ENCODE results near the gene VPS37B. TPM values are rescaled to one million over a fixed set of nuclear protein-coding genes. Genes with fewer than 3 reads are reported as not detected.

VPS37B gene
- total RNA-seq, 1 experiment from 2014 or later: 104 TPM

DNA sequence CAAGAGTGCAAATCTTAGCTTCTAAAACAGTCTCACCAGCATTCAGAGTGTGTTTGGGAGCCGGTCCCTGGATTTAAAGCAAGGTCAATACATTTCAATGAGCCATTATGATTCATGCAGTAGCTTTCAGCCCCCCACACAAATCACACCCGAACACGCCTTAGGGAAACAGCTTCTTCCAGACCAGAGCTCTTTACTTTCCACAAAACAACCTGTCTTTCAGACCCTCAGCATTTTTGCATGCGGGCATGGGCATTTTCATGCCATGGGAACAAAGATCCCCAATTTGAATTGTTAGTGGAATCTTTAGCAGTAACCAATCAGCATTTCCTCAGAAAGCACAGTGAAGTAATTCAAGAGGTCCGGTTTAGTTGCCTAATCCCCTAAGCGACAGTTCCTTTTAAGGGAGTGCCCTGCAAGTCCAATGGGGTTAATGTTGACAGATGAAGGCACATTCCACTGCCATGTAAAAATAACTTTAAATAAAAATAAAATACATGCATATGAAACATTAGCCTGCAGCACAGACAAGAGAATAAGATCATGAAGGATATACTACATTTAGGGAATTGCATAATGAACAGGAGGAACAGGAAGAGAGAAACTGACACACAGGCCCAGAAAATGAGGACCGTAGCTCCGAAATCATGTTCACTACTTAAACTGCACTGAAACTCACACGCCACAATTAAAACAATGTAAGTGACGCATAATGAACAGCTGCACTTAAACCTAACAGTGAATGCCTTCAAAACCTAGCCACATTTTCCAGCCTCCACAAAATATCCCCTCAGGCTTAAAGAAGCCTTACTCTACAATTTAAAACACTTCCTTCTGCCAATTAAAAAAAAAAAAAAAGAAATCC lies 4.0 kb downstream of the VPS37B start:
- no TSS peak for BruUV-seq (replicated peaks)
- Mint-ChIP-seq H3K4me1 (ENCODE audit: low read depth, unreplicated experiment) (peaks cover 67% of the 10 kb centered on the region), H3K4me3 (ENCODE audit: low read depth, unreplicated experiment) (peak overlapping the region; percentile 100), H3K36me3 (ENCODE audit: insufficient read depth, unreplicated experiment) (peaks cover 96% of the 10 kb centered on the region), H3K27ac (ENCODE audit: unreplicated experiment) (peak overlapping the region; percentile 98), H3K27me3 (ENCODE audit: unreplicated experiment) (no peaks in the 10 kb centered on the region), H3K9me3 (ENCODE audit: low read depth, unreplicated experiment) (peaks cover 3% of the 10 kb centered on the region)
- TF ChIP-seq, protein P1, sequence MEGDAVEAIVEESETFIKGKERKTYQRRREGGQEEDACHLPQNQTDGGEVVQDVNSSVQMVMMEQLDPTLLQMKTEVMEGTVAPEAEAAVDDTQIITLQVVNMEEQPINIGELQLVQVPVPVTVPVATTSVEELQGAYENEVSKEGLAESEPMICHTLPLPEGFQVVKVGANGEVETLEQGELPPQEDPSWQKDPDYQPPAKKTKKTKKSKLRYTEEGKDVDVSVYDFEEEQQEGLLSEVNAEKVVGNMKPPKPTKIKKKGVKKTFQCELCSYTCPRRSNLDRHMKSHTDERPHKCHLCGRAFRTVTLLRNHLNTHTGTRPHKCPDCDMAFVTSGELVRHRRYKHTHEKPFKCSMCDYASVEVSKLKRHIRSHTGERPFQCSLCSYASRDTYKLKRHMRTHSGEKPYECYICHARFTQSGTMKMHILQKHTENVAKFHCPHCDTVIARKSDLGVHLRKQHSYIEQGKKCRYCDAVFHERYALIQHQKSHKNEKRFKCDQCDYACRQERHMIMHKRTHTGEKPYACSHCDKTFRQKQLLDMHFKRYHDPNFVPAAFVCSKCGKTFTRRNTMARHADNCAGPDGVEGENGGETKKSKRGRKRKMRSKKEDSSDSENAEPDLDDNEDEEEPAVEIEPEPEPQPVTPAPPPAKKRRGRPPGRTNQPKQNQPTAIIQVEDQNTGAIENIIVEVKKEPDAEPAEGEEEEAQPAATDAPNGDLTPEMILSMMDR (IDR thresholded peaks at IDR 0.05; ENCODE audit: unreplicated experiment): no peak
- CTCF ChIA-PET: interaction anchor here (0.6 to 1.6 kb wide), 6 partner anchors 20 to 98 kb away, joined by 3 to 10 read pairs (median 5); no protein-coding TSS in a partner anchor
- peak; percentile 59 for DNase-seq
- intact Hi-C loops (cut with micrococcal nuclease; ENCODE audit: unreplicated experiment): no loop called here

- Mint-ChIP-seq H3K9me3 (ENCODE audit: low read depth, unreplicated experiment) (no peaks in the 10 kb centered on the region), H3K27me3 (ENCODE audit: unreplicated experiment) (no peaks in the 10 kb centered on the region), H3K4me3 (ENCODE audit: low read depth, unreplicated experiment) (peak overlapping the region; percentile 100), H3K36me3 (ENCODE audit: insufficient read depth, unreplicated experiment) (peaks cover 81% of the 10 kb centered on the region), H3K4me1 (ENCODE audit: low read depth, unreplicated experiment) (peaks cover 67% of the 10 kb centered on the region), H3K27ac (ENCODE audit: unreplicated experiment) (peak overlapping the region; percentile 98)
- intact Hi-C loops (cut with micrococcal nuclease; ENCODE audit: unreplicated experiment): loop anchor here (10.0 kb wide), 1 partner anchor 345 kb away; the partner anchor contains the start of genes MPHOSPH9 and MTRFR
- TF ChIP-seq, protein P1 (IDR thresholded peaks at IDR 0.05; ENCODE audit: unreplicated experiment): no peak
- CTCF ChIA-PET: interaction anchor here (1.0 to 3.4 kb wide), 4 partner anchors 17 to 60 kb away, joined by 3 to 16 read pairs (median 12); no protein-coding TSS in a partner anchor
- DNase-seq: no peak
- BruUV-seq (replicated peaks): no TSS peak
Measured at GRCh38 chr12:122889761-122890520, 6.0 kb downstream of the VPS37B start.

- H3K4me3 Mint-ChIP-seq (ENCODE audit: low read depth, unreplicated experiment): peak overlapping the region; percentile 100
- no TSS peak for BruUV-seq (replicated peaks)
- CTCF ChIA-PET: interaction anchor here (0.6 to 3.4 kb wide), 16 partner anchors 8 to 906 kb away, joined by 3 to 16 read pairs (median 4); partner anchors contain the start of gene OGFOD2
- peaks cover 77% of the 10 kb centered on the region for H3K36me3 Mint-ChIP-seq (ENCODE audit: insufficient read depth, unreplicated experiment)
- no peaks in the 10 kb centered on the region for H3K9me3 Mint-ChIP-seq (ENCODE audit: low read depth, unreplicated experiment)
- no peaks in the 10 kb centered on the region for H3K27me3 Mint-ChIP-seq (ENCODE audit: unreplicated experiment)
- DNase-seq: peak; percentile 91
- intact Hi-C loops (cut with micrococcal nuclease; ENCODE audit: unreplicated experiment): loop anchor here (10.0 kb wide), 1 partner anchor 347 kb away; the partner anchor contains the start of genes MPHOSPH9 and MTRFR
- TF ChIP-seq, protein P1 (IDR thresholded peaks at IDR 0.05; ENCODE audit: unreplicated experiment): no peak
- peak overlapping the region; percentile 98 for H3K27ac Mint-ChIP-seq (ENCODE audit: unreplicated experiment)
- peaks cover 81% of the 10 kb centered on the region for H3K4me1 Mint-ChIP-seq (ENCODE audit: low read depth, unreplicated experiment)
Measured at GRCh38 chr12:122888232-122888752, 7.6 kb downstream of the VPS37B start.

DNA sequence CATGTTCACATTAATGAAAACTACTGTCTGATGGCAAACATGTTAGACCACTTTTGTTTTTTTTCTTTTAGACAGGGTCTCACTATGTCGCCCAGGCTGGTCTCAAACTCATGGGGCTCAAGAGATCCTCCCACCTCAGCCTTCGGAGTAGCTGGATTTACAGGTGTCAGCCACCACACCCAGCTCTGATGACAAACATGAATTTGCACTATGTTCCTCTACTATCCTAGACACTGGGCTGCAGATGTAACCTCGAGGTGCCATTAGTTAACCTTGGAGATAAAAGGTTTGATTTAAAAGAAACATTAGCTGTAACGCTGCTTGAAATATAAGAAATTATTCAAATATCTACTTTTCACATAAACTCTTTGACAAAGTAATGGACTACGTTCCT lies 8.1 kb downstream of the VPS37B start:
- H3K4me3 Mint-ChIP-seq (ENCODE audit: low read depth, unreplicated experiment): peak overlapping the region; percentile 100

More for the DNA sequence above, 8.1 kb downstream of the VPS37B start:
- Mint-ChIP-seq H3K27me3 (ENCODE audit: unreplicated experiment) (no peaks in the 10 kb centered on the region), H3K4me1 (ENCODE audit: low read depth, unreplicated experiment) (peaks cover 81% of the 10 kb centered on the region), H3K36me3 (ENCODE audit: insufficient read depth, unreplicated experiment) (peaks cover 77% of the 10 kb centered on the region), H3K9me3 (ENCODE audit: low read depth, unreplicated experiment) (no peaks in the 10 kb centered on the region), H3K27ac (ENCODE audit: unreplicated experiment) (peak overlapping the region; percentile 98)
- CTCF ChIA-PET: interaction anchor here (0.6 to 3.4 kb wide), 13 partner anchors 10 to 907 kb away, joined by 3 to 16 read pairs (median 4); partner anchors contain the start of gene OGFOD2
- intact Hi-C loops (cut with micrococcal nuclease; ENCODE audit: unreplicated experiment): loop anchor here (1.0 to 10.0 kb wide), 4 partner anchors 10 to 347 kb away; partner anchors contain the start of genes MPHOSPH9 and MTRFR
- DNase-seq: no peak
- BruUV-seq (replicated peaks): TSS peak; percentile 17
- TF ChIP-seq, protein P1 (IDR thresholded peaks at IDR 0.05; ENCODE audit: unreplicated experiment): no peak
